Upper lobe of left lung (tissue), 6 donors: ENCODE results near the gene GPC5. TPM values are rescaled to one million over a fixed set of nuclear protein-coding genes. Genes with fewer than 3 reads are reported as not detected.

Source experiments
- ATAC-seq, 2 donors: fragments of 200-7000 bp; cut with Tn5 transposase; one replicate each; pipeline ENCODE4 v1.9.1; 2022; ENCODE audit warnings: mild to moderate bottlenecking in 2 of 2, moderate library complexity in 2 of 2; ENCODE audit not compliant: low FRiP score in 2 of 2
- DNase-seq, 2 donors: peaks; one replicate each; pipeline ENCODE4 v3.0.0-alpha.2; 2019 to 2020
- H3K27ac ChIP-seq, 4 donors: fragments of 200-600 bp; sonication (generic); one replicate each; pipeline ENCODE4 v1.5.1; 2016 to 2019
- H3K27me3 ChIP-seq, 4 donors: fragments of 200-600 bp; sonication (generic); one replicate each; pipeline ENCODE4 v1.5.1; 2017 to 2019
- H3K36me3 ChIP-seq, 4 donors: fragments of 200-600 bp; sonication (generic); one replicate each; pipeline ENCODE4 v1.5.1; 2016 to 2019
- H3K4me1 ChIP-seq, 4 donors: fragments of 200-600 bp; sonication (generic); one replicate each; pipeline ENCODE4 v1.5.1; 2018 to 2019
- H3K4me3 ChIP-seq, 4 donors: fragments of 200-600 bp; sonication (generic); one replicate each; pipeline ENCODE4 v1.5.1; 2017 to 2019; ENCODE audit warnings: mild to moderate bottlenecking in 2 of 4, moderate library complexity in 1 of 4
- H3K9me3 ChIP-seq, 4 donors: fragments of 200-600 bp; sonication (generic); one replicate each; pipeline ENCODE4 v1.5.1; 2018 to 2019
- EP300 ChIP-seq, 4 donors: sonication (generic); formaldehyde crosslinking; IDR thresholded peaks; one replicate each; pipeline ENCODE4 v1.5.1; 2017; ENCODE audit warnings: antibody characterized with exemption in 4 of 4, control low read depth in 2 of 4
- POLR2A ChIP-seq, 4 donors: fragments of 450-650 bp; IDR thresholded peaks; one replicate each; pipeline ENCODE4 v1.5.1; 2016 to 2017; ENCODE audit warnings: antibody characterized with exemption in 4 of 4, mild to moderate bottlenecking in 2 of 4
- POLR2AphosphoS5 ChIP-seq, 2 donors: sonication (generic); formaldehyde crosslinking; IDR thresholded peaks; one replicate each; pipeline ENCODE4 v1.5.1; 2017; ENCODE audit warnings: antibody characterized with exemption in 2 of 2
- WGBS, 2 donors: methylation state at CpG; one replicate each; pipeline ENCODE4 v1.1.5; 2017 to 2018; 5-methylcytosine and 5-hydroxymethylcytosine counted together
- total RNA-seq, 6 donors: library from RNA; depleted of rRNA in 4 of 6; stranded (reverse); fragments of >200 nt in 4 of 6; gene quantifications; one replicate each; pipeline versions ENCODE4 v1.1.0 to v1.2.1, GENCODE V29; 2016 to 2021
- TF ChIP-seq, protein P1 (sequence below), 6 experiments: fragments of 450-650 bp in 4 of 6; fragments of 200-600 bp in 2 of 6; sonication (generic) in 2 of 6; IDR thresholded peaks; one replicate each; pipeline ENCODE4 v1.5.1; 2016 to 2019; ENCODE audit warnings: antibody characterized with exemption in 6 of 6
- donor health status: DM: no; HTN: no; CAD: no; lungs with moderate emphysema.
- donor health status: DM: no; HTN: yes; CAD: no; lungs with severe emphysema.

Gene GPC5
- total RNA-seq, 6 donors from 2014 or later: 7.6 to 51.4 (median 12.8) TPM

DNA sequence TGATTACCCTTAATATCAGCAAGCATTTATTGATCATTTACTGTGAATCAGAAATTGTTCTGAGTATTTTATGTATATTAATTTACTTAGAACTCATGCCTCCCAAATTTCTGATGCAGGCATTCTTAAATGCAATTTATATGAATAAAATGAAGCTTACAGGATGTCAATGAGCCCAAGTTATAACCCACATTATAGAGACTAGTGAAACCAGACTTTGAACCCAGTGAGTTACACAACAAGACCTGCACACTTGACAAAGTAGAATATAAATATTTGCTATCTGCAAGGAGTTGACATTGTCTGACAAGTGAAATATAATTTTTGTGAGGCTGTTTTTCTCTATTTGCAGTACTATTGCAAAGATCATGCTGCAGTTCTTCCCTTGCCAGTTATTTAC lies 656.0 kb downstream of the GPC5 start:
- no peaks in the 10 kb centered on the region for H3K4me1 ChIP-seq
- H3K27me3 ChIP-seq: no peaks in the 10 kb centered on the region
- DNase-seq (no peak), ATAC-seq (no peak)
- H3K9me3 ChIP-seq: no peaks in the 10 kb centered on the region
- TF ChIP-seq POLR2AphosphoS5 (IDR thresholded peaks at IDR 0.05) (no peak), POLR2A (IDR thresholded peaks at IDR 0.05) (no peak)
- H3K4me3 ChIP-seq: no peak overlapping the region
- no peak overlapping the region for H3K27ac ChIP-seq
- H3K36me3 ChIP-seq: no peaks in the 10 kb centered on the region

DNA sequence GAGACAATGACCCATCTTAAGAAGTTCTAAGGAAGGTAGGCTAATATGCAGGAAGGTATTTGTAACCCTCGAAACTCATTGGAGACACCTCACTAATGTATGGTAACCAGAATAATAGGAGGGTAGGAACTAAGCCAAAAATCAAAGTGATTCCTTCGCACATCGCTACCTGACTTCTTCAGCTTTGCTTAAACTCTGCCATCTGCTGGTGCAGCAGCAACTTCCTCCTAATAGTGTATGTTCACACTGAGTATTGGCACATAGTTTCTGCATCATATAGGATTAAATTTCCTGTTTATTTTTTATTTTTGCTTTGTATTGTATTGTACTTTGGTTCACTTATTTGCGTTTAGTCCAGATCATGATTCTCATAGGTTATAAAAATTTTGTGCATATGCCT lies 676.2 kb downstream of the GPC5 start:
- ATAC-seq (no peak), DNase-seq (no peak)
- Histone ChIP-seq H3K36me3 (no peaks in the 10 kb centered on the region), H3K9me3 (no peaks in the 10 kb centered on the region), H3K4me3 (no peak overlapping the region), H3K27ac (no peak overlapping the region), H3K4me1 (no peaks in the 10 kb centered on the region), H3K27me3 (no peaks in the 10 kb centered on the region)
- 51% methylated on average over 4 of the region's 4 CpGs for WGBS, 2 donors
- TF ChIP-seq, protein P1, sequence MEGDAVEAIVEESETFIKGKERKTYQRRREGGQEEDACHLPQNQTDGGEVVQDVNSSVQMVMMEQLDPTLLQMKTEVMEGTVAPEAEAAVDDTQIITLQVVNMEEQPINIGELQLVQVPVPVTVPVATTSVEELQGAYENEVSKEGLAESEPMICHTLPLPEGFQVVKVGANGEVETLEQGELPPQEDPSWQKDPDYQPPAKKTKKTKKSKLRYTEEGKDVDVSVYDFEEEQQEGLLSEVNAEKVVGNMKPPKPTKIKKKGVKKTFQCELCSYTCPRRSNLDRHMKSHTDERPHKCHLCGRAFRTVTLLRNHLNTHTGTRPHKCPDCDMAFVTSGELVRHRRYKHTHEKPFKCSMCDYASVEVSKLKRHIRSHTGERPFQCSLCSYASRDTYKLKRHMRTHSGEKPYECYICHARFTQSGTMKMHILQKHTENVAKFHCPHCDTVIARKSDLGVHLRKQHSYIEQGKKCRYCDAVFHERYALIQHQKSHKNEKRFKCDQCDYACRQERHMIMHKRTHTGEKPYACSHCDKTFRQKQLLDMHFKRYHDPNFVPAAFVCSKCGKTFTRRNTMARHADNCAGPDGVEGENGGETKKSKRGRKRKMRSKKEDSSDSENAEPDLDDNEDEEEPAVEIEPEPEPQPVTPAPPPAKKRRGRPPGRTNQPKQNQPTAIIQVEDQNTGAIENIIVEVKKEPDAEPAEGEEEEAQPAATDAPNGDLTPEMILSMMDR (IDR thresholded peaks at IDR 0.05): no peak
- TF ChIP-seq POLR2AphosphoS5 (IDR thresholded peaks at IDR 0.05) (no peak), POLR2A (IDR thresholded peaks at IDR 0.05) (no peak), EP300 (IDR thresholded peaks at IDR 0.05) (no peak)

DNA sequence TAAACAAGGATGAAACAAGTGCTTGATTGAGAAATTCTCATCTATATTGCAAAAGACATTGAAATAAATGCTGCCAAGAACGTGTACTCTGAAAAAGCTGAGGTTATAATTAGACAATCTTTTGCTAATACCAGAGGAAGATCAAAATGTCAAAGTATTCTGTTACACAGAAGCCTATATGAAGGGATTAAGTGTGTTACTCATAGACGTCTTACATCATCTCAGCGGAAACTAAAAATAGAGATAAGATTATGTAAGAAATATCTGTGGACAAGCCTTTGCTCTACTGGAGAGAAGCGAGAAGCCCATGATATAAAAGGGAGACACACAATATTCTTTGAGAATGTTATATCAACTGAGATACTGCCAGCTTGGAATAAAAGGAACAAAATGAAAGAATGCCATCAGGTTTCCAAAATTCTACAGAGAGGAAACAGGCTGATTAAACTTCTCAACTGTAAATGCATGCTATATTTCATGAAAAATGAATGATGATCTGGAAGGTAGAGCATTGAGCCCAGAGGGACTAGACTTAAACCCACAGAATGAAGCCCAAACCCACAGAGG lies 699.0 kb downstream of the GPC5 start:
- Histone ChIP-seq H3K4me1 (no peaks in the 10 kb centered on the region), H3K27me3 (no peaks in the 10 kb centered on the region), H3K9me3 (no peaks in the 10 kb centered on the region), H3K36me3 (no peaks in the 10 kb centered on the region), H3K27ac (no peak overlapping the region), H3K4me3 (no peak overlapping the region)
- DNase-seq (no peak), ATAC-seq (no peak)
- TF ChIP-seq POLR2A (IDR thresholded peaks at IDR 0.05) (no peak), POLR2AphosphoS5 (IDR thresholded peaks at IDR 0.05) (no peak), EP300 (IDR thresholded peaks at IDR 0.05) (no peak)
- TF ChIP-seq, protein P1 (IDR thresholded peaks at IDR 0.05): no peak
- WGBS, 2 donors: 68 to 72% methylated on average over 4 of the region's 4 CpGs

DNA sequence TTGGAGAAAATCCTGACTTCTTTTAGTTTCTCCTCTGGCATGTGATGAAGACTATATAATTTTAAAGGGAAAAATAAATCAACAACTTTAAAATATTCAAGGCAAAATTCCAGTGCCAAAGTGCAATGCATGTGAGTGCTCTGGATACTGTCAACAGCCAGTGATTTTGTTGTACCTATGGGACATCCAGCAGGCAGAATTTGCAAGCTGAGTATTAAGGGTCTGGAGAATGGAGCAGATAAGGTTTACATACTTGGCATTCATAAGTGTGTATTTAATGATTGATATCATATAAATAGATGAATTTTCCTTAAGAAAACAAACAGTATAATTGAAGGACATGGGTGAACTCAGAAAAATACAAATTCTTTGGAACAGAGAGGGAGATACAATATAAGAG lies 703.4 kb downstream of the GPC5 start:
- H3K27me3 ChIP-seq: no peaks in the 10 kb centered on the region
- no peak for DNase-seq
- ATAC-seq: no peak
- no peaks in the 10 kb centered on the region for H3K36me3 ChIP-seq
- no peaks in the 10 kb centered on the region for H3K9me3 ChIP-seq
- TF ChIP-seq EP300 (IDR thresholded peaks at IDR 0.05): no peak
- no peak overlapping the region for H3K4me3 ChIP-seq
- peaks cover 0 to 5% (median 2%) of the 10 kb centered on the region in 4 donors for H3K4me1 ChIP-seq
- H3K27ac ChIP-seq: no peak overlapping the region

DNA sequence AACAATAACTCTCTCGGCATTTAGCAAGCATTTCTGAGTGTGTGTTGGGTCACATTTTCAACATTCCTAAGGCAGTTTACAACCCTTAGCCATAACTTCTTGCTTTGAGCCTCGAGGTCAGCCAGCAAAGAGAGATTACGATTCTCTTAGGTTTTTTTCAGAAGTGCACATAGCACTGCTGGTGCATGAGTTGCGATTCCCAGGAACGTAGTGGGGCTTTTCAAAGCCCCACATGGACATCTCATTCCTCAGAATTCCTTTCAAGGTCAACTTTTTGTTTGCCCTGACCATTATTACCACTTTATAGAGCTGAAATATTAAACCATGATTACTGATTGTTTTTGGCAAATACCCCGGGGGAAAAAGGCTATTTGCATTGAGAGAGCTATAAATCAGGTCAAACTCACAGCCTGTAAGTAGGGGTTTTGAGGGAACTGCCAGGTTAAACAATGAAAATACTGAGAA lies 705.3 kb downstream of the GPC5 start:
- no peak for TF ChIP-seq EP300 (IDR thresholded peaks at IDR 0.05)
- TF ChIP-seq POLR2A (IDR thresholded peaks at IDR 0.05): no peak
- no peak overlapping the region for H3K4me3 ChIP-seq
- peaks cover 0 to 5% (median 2%) of the 10 kb centered on the region in 4 donors for H3K4me1 ChIP-seq
- no peaks in the 10 kb centered on the region for H3K9me3 ChIP-seq
- H3K36me3 ChIP-seq: no peaks in the 10 kb centered on the region
- ATAC-seq (peak in 1 of 2 donors; percentile 51), DNase-seq (no peak)
- 26 to 29% methylated on average over 6 of the region's 6 CpGs for WGBS, 2 donors
- H3K27ac ChIP-seq: peak overlapping the region in 1 of 4 donors; percentile 13
- no peaks in the 10 kb centered on the region for H3K27me3 ChIP-seq

DNA sequence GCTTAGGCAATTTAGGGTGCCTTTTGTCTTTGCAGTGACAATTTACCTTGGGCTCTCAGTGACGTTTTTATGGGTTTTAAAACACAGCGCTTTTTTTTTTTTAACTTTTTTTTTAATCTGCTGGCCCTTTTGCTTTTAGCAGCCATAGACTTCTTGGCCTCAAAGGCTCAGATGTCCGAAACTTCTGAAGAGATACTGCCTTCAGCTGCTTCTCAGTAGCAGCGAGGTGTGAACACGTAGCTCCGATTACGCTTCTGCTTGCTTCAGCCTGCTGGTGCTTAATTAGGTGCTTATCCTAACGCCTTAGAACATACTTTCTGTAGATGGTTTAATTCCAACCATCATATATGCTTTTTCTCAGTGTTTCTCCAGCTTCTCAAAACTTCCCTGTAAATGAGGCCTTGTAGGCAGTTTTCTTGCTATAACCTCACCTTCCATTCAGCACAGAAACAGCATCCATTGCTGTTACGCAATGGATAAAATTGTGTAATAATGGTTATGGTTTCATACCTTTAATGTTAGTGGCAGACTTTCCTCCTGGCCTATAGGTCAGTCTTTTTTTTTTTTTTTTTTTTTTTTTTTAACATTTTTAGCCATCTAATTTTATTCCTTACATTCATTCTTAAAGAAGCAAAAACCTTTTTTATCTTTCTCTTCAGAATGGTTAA lies 723.9 kb downstream of the GPC5 start:
- no peaks in the 10 kb centered on the region for H3K9me3 ChIP-seq

More for the DNA sequence above, 723.9 kb downstream of the GPC5 start:
- Histone ChIP-seq H3K4me3 (no peak overlapping the region), H3K27me3 (no peaks in the 10 kb centered on the region), H3K4me1 (no peaks in the 10 kb centered on the region), H3K36me3 (no peaks in the 10 kb centered on the region), H3K27ac (no peak overlapping the region)
- 85 to 86% methylated on average over 9 of the region's 9 CpGs for WGBS, 2 donors
- ATAC-seq: no peak
- TF ChIP-seq POLR2A (IDR thresholded peaks at IDR 0.05) (no peak), EP300 (IDR thresholded peaks at IDR 0.05) (no peak), POLR2AphosphoS5 (IDR thresholded peaks at IDR 0.05) (no peak)
- TF ChIP-seq, protein P1 (IDR thresholded peaks at IDR 0.05): no peak
- no peak for DNase-seq
